Esophagus squamous epithelium (tissue), 4 donors: ENCODE results near the gene ZNF32.

Experiments used
- CTCF ChIP-seq, 6 experiments: fragments of 450-650 bp in 4 of 6; fragments of 200-600 bp in 2 of 6; sonication (generic) in 2 of 6; IDR thresholded peaks; one replicate each; pipeline ENCODE4 v1.5.1; 2016 to 2019; ENCODE audit warnings: antibody characterized with exemption in 6 of 6, mild to moderate bottlenecking in 4 of 6, moderate library complexity in 4 of 6
- POLR2A ChIP-seq, 4 donors: fragments of 450-650 bp; IDR thresholded peaks; one replicate each; pipeline ENCODE4 v1.6.1; 2017; ENCODE audit warnings: antibody characterized with exemption in 4 of 4, mild to moderate bottlenecking in 4 of 4, moderate library complexity in 3 of 4

- TF ChIP-seq CTCF (IDR thresholded peaks at IDR 0.05) (no peak), POLR2A (IDR thresholded peaks at IDR 0.05) (no peak)
These were observed 30.8 kb upstream of the ZNF32 start for GRCh38 chr10:43679509-43679908.
